Glutamatergic neuron (in vitro differentiated cells): Measurements from ENCODE around the gene CACNA2D1. TPM values are rescaled to one million over a fixed set of nuclear protein-coding genes. Genes with fewer than 3 reads are reported as not detected.

ENCODE experiments used
- DNase-seq: peaks from one replicate; pipeline ENCODE4 v3.0.0; 2022
- H3K27ac Mint-ChIP-seq: one replicate; pipeline ENCODE4 v1.8.0; 2020; ENCODE audit warnings: mild to moderate bottlenecking, mixed read lengths, inconsistent platforms; ENCODE audit not compliant: unreplicated experiment
- H3K27me3 Mint-ChIP-seq: one replicate; pipeline ENCODE4 v1.8.0; 2020; ENCODE audit warnings: mild to moderate bottlenecking, moderate library complexity, mixed read lengths, inconsistent platforms; ENCODE audit not compliant: unreplicated experiment
- H3K36me3 Mint-ChIP-seq: one replicate; pipeline ENCODE4 v1.8.0; 2020; ENCODE audit warnings: mild to moderate bottlenecking, mixed read lengths, inconsistent platforms; ENCODE audit not compliant: unreplicated experiment
- H3K4me1 Mint-ChIP-seq: one replicate; pipeline ENCODE4 v1.8.0; 2020; ENCODE audit warnings: mild to moderate bottlenecking, low read depth, mixed read lengths, inconsistent platforms; ENCODE audit not compliant: unreplicated experiment
- H3K4me3 Mint-ChIP-seq: one replicate; pipeline ENCODE4 v1.8.0; 2020; ENCODE audit warnings: mild to moderate bottlenecking, mixed read lengths, inconsistent platforms; ENCODE audit not compliant: unreplicated experiment
- H3K9me3 Mint-ChIP-seq: one replicate; pipeline ENCODE4 v1.8.0; 2020; ENCODE audit warnings: mild to moderate bottlenecking, moderate library complexity, mixed read lengths, inconsistent platforms; ENCODE audit not compliant: unreplicated experiment
- CTCF ChIP-seq: fragments of 200-600 bp; sonication (generic); IDR thresholded peaks from one replicate; pipeline ENCODE4 v1.5.0; 2021; ENCODE audit not compliant: partially characterized antibody, unreplicated experiment
- total RNA-seq: library from RNA; stranded (reverse); fragmentation: NEBNext Ultra II Directional; extraction: Animal tissue kit (Norgen Biotek cat#: 25700); gene quantifications from one replicate; pipeline ENCODE4 v1.2.1, GENCODE V29; 2021; ENCODE audit not compliant: unreplicated experiment

Gene CACNA2D1
- total RNA-seq, 1 donor from 2014 or later = 258 TPM

- Mint-ChIP-seq H3K27me3 (no peaks in the 10 kb centered on the region), H3K4me1 (peaks cover 46% of the 10 kb centered on the region), H3K36me3 (no peaks in the 10 kb centered on the region), H3K9me3 (peaks cover 5% of the 10 kb centered on the region), H3K27ac (no peak overlapping the region), H3K4me3 (no peak overlapping the region)
- DNase-seq = no peak
- peak; percentile 81 for TF ChIP-seq CTCF
These were observed 209.0 kb downstream of the CACNA2D1 start for GRCh38 chr7:82234457-82235049.

GRCh38 chr7:82230811-82231581 lies 212.6 kb downstream of the CACNA2D1 start:
- Mint-ChIP-seq H3K4me3 (no peak overlapping the region), H3K27me3 (no peaks in the 10 kb centered on the region), H3K4me1 (peaks cover 38% of the 10 kb centered on the region), H3K36me3 (no peaks in the 10 kb centered on the region), H3K27ac (peak overlapping the region; percentile 68), H3K9me3 (peaks cover 4% of the 10 kb centered on the region)
- no peak for DNase-seq
- TF ChIP-seq CTCF = no peak

GRCh38 chr7:82229164-82229563 lies 214.4 kb downstream of the CACNA2D1 start:
- Mint-ChIP-seq H3K27me3 (no peaks in the 10 kb centered on the region), H3K9me3 (peaks cover 3% of the 10 kb centered on the region), H3K4me3 (no peak overlapping the region), H3K36me3 (no peaks in the 10 kb centered on the region), H3K27ac (no peak overlapping the region), H3K4me1 (peaks cover 28% of the 10 kb centered on the region)
- TF ChIP-seq CTCF = no peak
- no peak for DNase-seq

GRCh38 chr7:82226191-82226590 lies 217.4 kb downstream of the CACNA2D1 start:
- Mint-ChIP-seq H3K9me3 (peaks cover 1% of the 10 kb centered on the region), H3K4me3 (peak overlapping the region; percentile 18), H3K36me3 (no peaks in the 10 kb centered on the region), H3K27me3 (no peaks in the 10 kb centered on the region), H3K4me1 (peaks cover 21% of the 10 kb centered on the region), H3K27ac (no peak overlapping the region)
- DNase-seq = no peak
- TF ChIP-seq CTCF = no peak

GRCh38 chr7:82224529-82224928 lies 219.0 kb downstream of the CACNA2D1 start:
- Mint-ChIP-seq H3K4me1 (peaks cover 16% of the 10 kb centered on the region), H3K9me3 (peaks cover 1% of the 10 kb centered on the region), H3K4me3 (no peak overlapping the region), H3K36me3 (no peaks in the 10 kb centered on the region), H3K27me3 (no peaks in the 10 kb centered on the region), H3K27ac (peak overlapping the region; percentile 78)
- TF ChIP-seq CTCF = no peak
- DNase-seq = no peak
